ENCODE results near the gene TGFBR1. TPM values are rescaled to one million over a fixed set of nuclear protein-coding genes. Genes with fewer than 3 reads are reported as not detected.
A peak's percentile ranks its signal among the peaks of the same experiment; 100 is the strongest.
"Not testable (repeated sequence)": the region's sequence is repeated elsewhere in the genome, so short reads cannot be mapped to it uniquely, and the experiment has no call there.

TGFBR1 gene
- total and polyA plus RNA-seq, 5 donors from 2014 or later, result 18.0 to 27.0 (median 19.4) TPM

GRCh38 chr9:99092643-99093491, 12.0 kb upstream of the TGFBR1 start:
- Mint-ChIP-seq H3K9me3 (no peaks in the 10 kb centered on the region), H3K27ac (peak overlapping the region; percentile 89 to 98 (median 91)), H3K4me3 (peak overlapping the region in 3 of 4 donors; percentile 50 to 83 (median 73)), H3K4me1 (peaks cover 10 to 49% (median 35%) of the 10 kb centered on the region in 4 donors), H3K36me3 (no peaks in the 10 kb centered on the region), H3K27me3 (peaks cover 6% of the 10 kb centered on the region)
- Histone ChIP-seq H3K9me3 (ENCODE audit: control insufficient read depth in 2 of 2, low read length in 2 of 2) (peaks cover 0 to 5% of the 10 kb centered on the region in 2 experiments), H3K36me3 (ENCODE audit: control insufficient read depth, insufficient read depth, low read length) (no peaks in the 10 kb centered on the region), H3K27me3 (ENCODE audit: control insufficient read depth, insufficient read depth, low read length) (no peaks in the 10 kb centered on the region), H3K27ac (ENCODE audit: insufficient read depth, low read length, poor library complexity, severe bottlenecking) (no peak overlapping the region), H3K4me3 (ENCODE audit: low read depth, low read length) (peak overlapping the region; percentile 55), H3K4me1 (ENCODE audit: control insufficient read depth, insufficient read depth, low read length, poor library complexity, severe bottlenecking) (peaks cover 20% of the 10 kb centered on the region)
- DNase-seq (peak in 1 of 3 donors; percentile 96), ATAC-seq (ENCODE audit: low read depth in 2 of 2) (peak; percentile 80 to 83)

- peaks cover 6% of the 10 kb centered on the region for H3K27me3 Mint-ChIP-seq
- H3K27ac Mint-ChIP-seq, result peak overlapping the region; percentile 15 to 98 (median 89)
- no peaks in the 10 kb centered on the region for H3K27me3 ChIP-seq (ENCODE audit: control insufficient read depth, insufficient read depth, low read length)
- no peaks in the 10 kb centered on the region for H3K36me3 Mint-ChIP-seq
- H3K9me3 Mint-ChIP-seq, result no peaks in the 10 kb centered on the region
- peaks cover 20% of the 10 kb centered on the region for H3K4me1 ChIP-seq (ENCODE audit: control insufficient read depth, insufficient read depth, low read length, poor library complexity, severe bottlenecking)
- peaks cover 0 to 5% of the 10 kb centered on the region in 2 experiments for H3K9me3 ChIP-seq (ENCODE audit: control insufficient read depth in 2 of 2, low read length in 2 of 2)
- H3K27ac ChIP-seq (ENCODE audit: insufficient read depth, low read length, poor library complexity, severe bottlenecking), result no peak overlapping the region
- ATAC-seq (ENCODE audit: low read depth in 2 of 2) (peak; percentile 29 to 61), DNase-seq (peak in 1 of 3 donors; percentile 95)
- no peak overlapping the region for H3K4me3 ChIP-seq (ENCODE audit: low read depth, low read length)
- H3K4me1 Mint-ChIP-seq, result peaks cover 10 to 49% (median 35%) of the 10 kb centered on the region in 4 donors
- peak overlapping the region in 2 of 4 donors; percentile 50 to 73 for H3K4me3 Mint-ChIP-seq
- H3K36me3 ChIP-seq (ENCODE audit: control insufficient read depth, insufficient read depth, low read length), result no peaks in the 10 kb centered on the region
Measured at GRCh38 chr9:99093492-99093791, 11.5 kb upstream of the TGFBR1 start.

- peaks cover 20% of the 10 kb centered on the region for H3K4me1 ChIP-seq (ENCODE audit: control insufficient read depth, insufficient read depth, low read length, poor library complexity, severe bottlenecking)
- peaks cover 10 to 54% (median 32%) of the 10 kb centered on the region in 4 donors for H3K4me1 Mint-ChIP-seq
- no peak overlapping the region for H3K27ac ChIP-seq (ENCODE audit: insufficient read depth, low read length, poor library complexity, severe bottlenecking)
- DNase-seq (no peak), ATAC-seq (ENCODE audit: low read depth in 2 of 2) (no peak)
- no peak overlapping the region for H3K4me3 ChIP-seq (ENCODE audit: low read depth, low read length)
- H3K9me3 Mint-ChIP-seq, result peaks cover 0 to 4% (median 0%) of the 10 kb centered on the region in 7 donors
- H3K27ac Mint-ChIP-seq, result peak overlapping the region in 2 of 3 donors; percentile 9 to 59
- no peaks in the 10 kb centered on the region for H3K9me3 ChIP-seq (ENCODE audit: control insufficient read depth in 2 of 2, low read length in 2 of 2)
- H3K36me3 ChIP-seq (ENCODE audit: control insufficient read depth, insufficient read depth, low read length), result no peaks in the 10 kb centered on the region
- no peak overlapping the region for H3K4me3 Mint-ChIP-seq
- H3K27me3 Mint-ChIP-seq, result peaks cover 6% of the 10 kb centered on the region
- H3K36me3 Mint-ChIP-seq, result no peaks in the 10 kb centered on the region
- no peaks in the 10 kb centered on the region for H3K27me3 ChIP-seq (ENCODE audit: control insufficient read depth, insufficient read depth, low read length)
Measured at GRCh38 chr9:99095565-99095964, 9.3 kb upstream of the TGFBR1 start.

- peaks cover 0 to 4% (median 0%) of the 10 kb centered on the region in 7 donors for H3K9me3 Mint-ChIP-seq
- no peak for DNase-seq
- Histone ChIP-seq H3K27ac (ENCODE audit: insufficient read depth, low read length, poor library complexity, severe bottlenecking) (no peak overlapping the region), H3K9me3 (ENCODE audit: control insufficient read depth in 2 of 2, low read length in 2 of 2) (no peaks in the 10 kb centered on the region), H3K36me3 (ENCODE audit: control insufficient read depth, insufficient read depth, low read length) (no peaks in the 10 kb centered on the region), H3K4me1 (ENCODE audit: control insufficient read depth, insufficient read depth, low read length, poor library complexity, severe bottlenecking) (peaks cover 20% of the 10 kb centered on the region), H3K27me3 (ENCODE audit: control insufficient read depth, insufficient read depth, low read length) (no peaks in the 10 kb centered on the region), H3K4me3 (ENCODE audit: low read depth, low read length) (no peak overlapping the region)
- ATAC-seq (ENCODE audit: low read depth in 2 of 2), result no peak
- H3K36me3 Mint-ChIP-seq, result no peaks in the 10 kb centered on the region
- H3K27ac Mint-ChIP-seq, result no peak overlapping the region
- H3K4me1 Mint-ChIP-seq, result peaks cover 10 to 48% (median 28%) of the 10 kb centered on the region in 4 donors
- H3K4me3 Mint-ChIP-seq, result no peak overlapping the region
- H3K27me3 Mint-ChIP-seq, result peaks cover 6% of the 10 kb centered on the region
Measured at GRCh38 chr9:99096409-99096808, 8.5 kb upstream of the TGFBR1 start.

GRCh38 chr9:99099806-99100585, 4.9 kb upstream of the TGFBR1 start:
- not testable (repeated sequence) for H3K9me3 Mint-ChIP-seq; H3K4me1 ChIP-seq (ENCODE audit: control insufficient read depth, insufficient read depth, low read length, poor library complexity, severe bottlenecking); H3K9me3 ChIP-seq (ENCODE audit: control insufficient read depth in 2 of 2, low read length in 2 of 2); ATAC-seq (ENCODE audit: low read depth in 2 of 2); H3K27me3 Mint-ChIP-seq; DNase-seq; H3K36me3 ChIP-seq (ENCODE audit: control insufficient read depth, insufficient read depth, low read length); H3K27ac Mint-ChIP-seq; H3K36me3 Mint-ChIP-seq; H3K27me3 ChIP-seq (ENCODE audit: control insufficient read depth, insufficient read depth, low read length); H3K27ac ChIP-seq (ENCODE audit: insufficient read depth, low read length, poor library complexity, severe bottlenecking); H3K4me3 Mint-ChIP-seq; H3K4me3 ChIP-seq (ENCODE audit: low read depth, low read length)
- peaks cover 0 to 31% (median 16%) of the 10 kb centered on the region in 4 donors for H3K4me1 Mint-ChIP-seq

- Mint-ChIP-seq H3K27ac (peak overlapping the region in 1 of 3 donors; percentile 15), H3K9me3 (peaks cover 0 to 4% (median 0%) of the 10 kb centered on the region in 7 donors), H3K36me3 (no peaks in the 10 kb centered on the region), H3K4me1 (peaks cover 4 to 27% (median 17%) of the 10 kb centered on the region in 4 donors), H3K27me3 (no peaks in the 10 kb centered on the region), H3K4me3 (peak overlapping the region in 1 of 4 donors; percentile 42)
- ATAC-seq (ENCODE audit: low read depth in 2 of 2), result no peak
- Histone ChIP-seq H3K4me3 (ENCODE audit: low read depth, low read length) (no peak overlapping the region), H3K27ac (ENCODE audit: insufficient read depth, low read length, poor library complexity, severe bottlenecking) (no peak overlapping the region), H3K27me3 (ENCODE audit: control insufficient read depth, insufficient read depth, low read length) (no peaks in the 10 kb centered on the region), H3K9me3 (ENCODE audit: control insufficient read depth in 2 of 2, low read length in 2 of 2) (no peaks in the 10 kb centered on the region), H3K4me1 (ENCODE audit: control insufficient read depth, insufficient read depth, low read length, poor library complexity, severe bottlenecking) (peaks cover 13% of the 10 kb centered on the region), H3K36me3 (ENCODE audit: control insufficient read depth, insufficient read depth, low read length) (no peaks in the 10 kb centered on the region)
- DNase-seq, result no peak
Measured at GRCh38 chr9:99101271-99101670, 3.6 kb upstream of the TGFBR1 start.

- no peaks in the 10 kb centered on the region for H3K27me3 ChIP-seq (ENCODE audit: control insufficient read depth, insufficient read depth, low read length)
- Mint-ChIP-seq H3K4me3 (peak overlapping the region in 1 of 4 donors; percentile 42), H3K27me3 (no peaks in the 10 kb centered on the region), H3K4me1 (peaks cover 6 to 33% (median 19%) of the 10 kb centered on the region in 4 donors), H3K36me3 (no peaks in the 10 kb centered on the region), H3K9me3 (peaks cover 0 to 4% (median 0%) of the 10 kb centered on the region in 7 donors), H3K27ac (no peak overlapping the region)
- DNase-seq, result no peak
- H3K4me3 ChIP-seq (ENCODE audit: low read depth, low read length), result no peak overlapping the region
- no peaks in the 10 kb centered on the region for H3K9me3 ChIP-seq (ENCODE audit: control insufficient read depth in 2 of 2, low read length in 2 of 2)
- peaks cover 19% of the 10 kb centered on the region for H3K4me1 ChIP-seq (ENCODE audit: control insufficient read depth, insufficient read depth, low read length, poor library complexity, severe bottlenecking)
- ATAC-seq (ENCODE audit: low read depth in 2 of 2), result no peak
- H3K36me3 ChIP-seq (ENCODE audit: control insufficient read depth, insufficient read depth, low read length), result no peaks in the 10 kb centered on the region
- H3K27ac ChIP-seq (ENCODE audit: insufficient read depth, low read length, poor library complexity, severe bottlenecking), result no peak overlapping the region
Measured at GRCh38 chr9:99101812-99102211, 3.1 kb upstream of the TGFBR1 start.
